Measurements from ENCODE around the gene DCHS2.
"Not testable (repeated sequence)": the region's sequence is repeated elsewhere in the genome, so short reads cannot be mapped to it uniquely, and the experiment has no call there.

The DCHS2 gene

DNA sequence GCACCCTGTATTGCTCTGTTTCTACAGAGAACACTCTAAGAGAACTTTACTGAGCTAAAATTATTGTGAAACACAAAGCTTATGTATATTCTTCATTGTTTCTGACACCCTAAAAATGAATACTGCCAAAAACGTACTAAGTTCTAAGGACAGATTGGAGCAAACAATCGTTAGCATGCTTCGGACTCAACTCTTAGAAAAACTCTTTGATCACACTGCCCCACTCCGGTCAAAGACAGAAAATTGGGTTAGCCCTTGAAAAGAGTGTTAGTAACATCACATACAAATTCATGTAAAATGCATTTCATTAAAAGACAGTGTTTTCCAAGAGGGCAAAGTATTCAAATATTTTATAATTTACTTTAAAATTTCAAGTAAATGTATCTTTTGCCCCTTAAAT, 177.4 kb downstream of the DCHS2 start:
- DNase-seq, result no peak

DNA sequence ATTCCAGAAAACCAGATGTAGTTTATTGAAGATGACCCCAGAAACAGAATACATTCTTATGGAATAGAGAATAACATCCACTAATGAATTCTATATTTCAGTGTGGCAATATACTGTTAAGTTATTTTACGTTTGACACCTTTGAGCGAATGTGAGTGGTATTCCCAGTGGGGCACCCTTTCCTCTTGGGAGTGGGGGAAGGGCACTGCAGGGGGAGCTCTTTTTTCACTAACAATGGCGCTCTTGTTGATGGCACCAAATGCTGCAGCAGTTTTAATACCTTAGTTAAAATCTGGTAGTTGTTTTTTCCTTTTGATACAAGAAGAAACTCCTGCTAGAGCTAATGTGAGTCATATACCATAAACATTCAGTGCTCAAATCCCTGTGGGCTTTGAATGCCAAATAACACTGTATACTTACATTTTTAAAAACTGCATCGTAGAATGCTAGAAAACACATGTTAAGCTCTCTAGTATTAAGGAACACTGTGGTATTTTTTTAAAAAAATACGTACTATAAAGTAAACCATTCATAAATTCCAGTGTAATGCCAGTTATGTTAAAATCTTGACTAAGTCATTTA, 178.5 kb downstream of the DCHS2 start:
- no peak for DNase-seq

DNA sequence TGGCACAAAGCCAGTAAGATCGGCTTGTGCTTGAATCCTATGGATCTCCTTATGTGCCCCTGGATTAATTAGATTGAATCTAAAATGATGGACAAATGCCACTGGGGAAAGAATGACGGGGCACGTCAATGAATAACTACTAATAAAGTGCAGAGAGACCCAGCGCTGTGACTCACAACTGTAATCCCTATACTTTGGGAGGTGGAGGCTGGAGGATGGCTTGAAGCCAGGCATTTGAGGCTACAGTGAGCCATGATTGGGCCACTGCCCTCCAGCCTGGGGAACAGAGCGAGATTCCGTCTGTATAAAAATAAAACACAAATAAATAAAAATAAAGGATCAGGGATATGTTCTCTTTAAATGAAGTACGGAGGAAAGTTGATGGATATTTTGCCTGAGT, 179.4 kb downstream of the DCHS2 start:
- DNase-seq, result no peak

DNA sequence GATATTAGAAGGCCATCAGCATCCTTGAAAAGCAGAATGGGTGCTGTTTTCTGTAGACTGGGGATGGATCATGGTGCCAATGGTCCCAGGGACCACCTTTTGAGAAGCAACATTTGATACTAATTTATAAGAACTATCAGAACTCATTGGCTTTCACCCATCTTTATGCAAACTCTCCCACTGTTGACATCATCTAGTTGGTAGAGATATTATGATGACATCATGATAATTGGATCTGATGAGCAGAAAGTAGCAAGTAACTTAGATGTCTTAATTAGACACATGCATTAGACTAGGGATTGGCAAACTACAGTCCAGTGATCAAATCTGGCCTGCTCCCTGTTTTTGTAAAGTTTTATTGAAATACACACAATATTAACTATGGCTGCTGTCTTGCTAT, 181.0 kb downstream of the DCHS2 start:
- DNase-seq, result no peak

DNA sequence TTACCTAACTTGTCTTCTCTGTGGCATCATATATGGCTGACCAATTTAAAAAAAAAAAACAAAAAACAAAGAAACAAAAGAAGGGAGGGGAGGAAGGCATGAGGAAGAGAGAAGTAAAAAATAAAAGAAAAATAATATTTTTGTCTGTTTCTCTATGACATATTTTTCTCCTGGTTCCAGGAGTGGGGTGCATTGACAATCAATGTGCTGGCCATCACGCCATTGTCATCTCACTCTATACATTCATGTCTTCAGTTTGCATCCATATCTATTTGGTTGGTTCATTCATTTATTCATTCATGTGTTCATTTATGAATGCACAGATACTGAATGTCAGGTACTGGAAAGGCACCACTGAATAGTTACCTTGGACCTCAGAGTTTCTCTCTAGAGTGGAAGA, 183.4 kb downstream of the DCHS2 start:
- DNase-seq, result no peak

DNA sequence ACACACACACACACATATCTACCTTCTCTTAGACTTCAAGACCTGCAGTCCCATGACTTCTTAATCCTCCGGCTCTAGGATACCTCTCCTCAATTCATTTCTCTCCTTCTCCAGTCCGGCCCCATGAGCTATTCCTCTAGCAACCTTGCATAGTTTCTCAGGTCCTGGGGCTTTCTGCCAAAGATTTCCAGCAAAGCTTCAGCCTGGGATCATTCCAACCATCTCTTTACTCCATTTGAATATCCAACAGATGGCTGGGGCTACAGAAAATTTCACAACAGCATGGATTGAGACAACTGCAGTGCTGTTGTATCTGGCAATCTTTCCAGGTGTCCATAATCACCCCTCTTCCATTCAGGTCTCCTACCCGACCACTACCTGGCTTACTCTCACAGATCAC, 184.1 kb downstream of the DCHS2 start:
- no peak for DNase-seq

DNA sequence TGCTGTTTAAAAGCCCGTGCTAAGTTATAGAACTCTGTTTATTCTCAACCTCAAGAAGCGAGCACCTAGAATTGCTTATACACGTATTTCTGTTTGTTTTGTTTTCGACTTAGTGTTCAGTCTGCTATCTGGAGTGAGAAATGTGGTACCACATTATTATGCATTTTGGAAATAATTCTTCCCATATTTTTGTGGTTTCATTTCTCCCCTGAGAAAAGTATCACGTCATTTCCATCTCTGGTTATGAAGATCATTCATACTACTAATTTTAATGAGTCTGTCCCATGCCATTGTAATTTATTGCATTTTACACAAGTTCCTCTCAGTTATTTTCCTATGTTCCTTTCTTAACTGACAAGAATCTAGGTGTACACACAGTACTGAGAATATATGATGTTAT, 186.0 kb downstream of the DCHS2 start:
- no peak for DNase-seq

DNA sequence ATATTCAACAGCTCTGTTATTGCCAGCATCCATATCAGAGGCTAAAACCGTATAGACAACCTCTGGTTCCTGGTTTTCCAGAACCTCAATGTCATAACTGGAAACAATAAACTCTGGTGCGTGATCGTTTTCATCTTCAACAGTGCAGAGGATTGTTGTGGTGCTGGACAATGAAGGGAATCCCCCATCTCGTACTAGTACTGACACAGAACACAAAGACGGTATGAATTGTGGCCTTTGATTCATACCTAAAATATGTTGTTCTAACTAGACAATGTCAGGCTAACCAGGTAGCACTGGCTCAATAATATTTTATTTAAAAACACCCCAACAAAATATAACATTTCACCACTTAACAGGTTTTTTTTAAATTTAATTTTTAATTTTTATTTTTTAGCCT, 186.9 kb downstream of the DCHS2 start:
- no peak for DNase-seq

DNA sequence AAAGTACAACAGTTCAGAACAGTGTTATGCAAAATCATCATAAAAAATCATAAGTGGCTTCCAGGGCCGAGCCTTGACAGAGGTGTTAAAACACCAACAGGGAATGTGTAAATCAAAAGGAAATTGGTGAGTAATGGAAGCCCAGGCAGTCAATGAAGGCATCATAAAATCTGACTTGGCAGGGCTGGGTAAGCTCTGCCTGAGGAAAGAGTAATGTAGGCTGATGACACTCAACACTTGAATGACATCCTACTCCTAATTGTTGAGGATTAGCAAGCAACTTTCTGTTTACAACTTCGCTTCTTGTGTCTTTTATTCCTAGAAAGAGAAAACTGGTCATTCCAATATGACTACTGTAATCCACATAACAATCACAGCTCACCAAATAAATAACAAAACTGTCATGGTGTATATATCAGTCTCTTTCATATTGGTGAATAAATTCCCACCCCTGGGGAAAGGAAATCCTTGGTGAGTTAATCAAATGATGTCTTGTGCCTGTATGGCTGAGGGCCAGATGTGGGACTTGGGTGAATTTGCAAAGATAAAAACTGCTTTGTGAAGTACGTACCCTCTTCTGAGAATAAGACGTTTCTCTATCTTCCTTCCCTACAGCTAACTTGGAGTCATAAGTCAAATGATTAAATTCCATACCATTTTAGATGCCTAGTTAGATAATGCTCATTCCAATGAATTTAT, 196.8 kb downstream of the DCHS2 start:
- DNase-seq, result no peak

DNA sequence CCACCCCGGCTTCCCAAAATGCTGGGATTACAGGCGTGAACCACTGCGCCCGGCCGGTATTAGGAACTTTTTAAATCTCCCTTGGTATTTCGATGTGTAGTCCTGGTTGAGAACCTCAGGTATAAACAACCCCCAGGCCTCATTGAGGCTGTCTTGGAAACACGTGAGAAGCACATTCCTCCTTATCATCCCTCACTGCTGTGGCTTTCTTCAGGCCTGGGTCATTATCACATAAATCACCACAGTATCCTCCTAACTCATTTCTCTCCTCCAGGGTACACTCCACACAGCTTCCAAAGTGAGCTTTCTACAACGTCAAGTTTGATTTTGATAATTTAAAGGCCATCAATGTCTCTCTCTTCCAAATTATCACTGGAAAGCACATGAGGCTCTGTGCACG, 198.2 kb downstream of the DCHS2 start:
- no peak for DNase-seq

DNA sequence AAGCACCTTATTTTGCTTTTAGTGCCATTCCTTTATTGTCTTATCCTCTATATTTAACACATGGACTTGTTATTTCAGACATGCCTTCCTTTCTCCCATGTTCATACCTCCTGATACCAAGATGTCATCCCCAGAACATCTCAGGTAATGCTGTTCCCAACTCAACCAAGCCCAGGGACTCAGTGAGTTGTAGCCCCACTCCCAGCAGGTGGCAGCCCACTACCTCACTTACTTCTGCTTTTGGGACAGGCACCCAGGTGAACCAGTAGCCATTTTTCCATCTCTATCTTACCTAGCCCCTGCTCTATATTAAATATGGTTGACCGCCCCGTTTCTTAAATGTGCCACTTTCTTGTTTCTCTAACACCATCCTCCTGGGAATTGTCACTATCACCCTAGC, 199.0 kb downstream of the DCHS2 start:
- no peak for DNase-seq

DNA sequence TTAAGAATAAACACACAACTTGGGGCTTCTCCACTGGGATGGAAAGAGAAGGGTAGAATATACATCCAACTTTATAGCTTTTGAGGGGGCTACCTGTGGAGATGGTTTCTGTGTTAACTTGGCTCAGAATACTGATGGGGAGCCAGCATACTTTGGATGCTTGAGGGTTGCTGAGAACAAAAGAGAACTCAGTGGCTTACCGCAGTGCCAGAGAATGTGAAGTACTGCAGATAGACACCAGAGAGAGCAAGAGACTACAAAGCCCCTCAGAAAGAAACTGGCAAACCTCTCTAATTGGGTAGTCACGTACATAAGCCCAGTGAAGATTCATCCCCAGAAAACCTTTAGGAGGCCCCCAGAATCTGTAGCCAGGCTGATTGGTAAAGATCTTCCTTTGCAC, 214.4 kb downstream of the DCHS2 start:
- DNase-seq, result no peak

DNA sequence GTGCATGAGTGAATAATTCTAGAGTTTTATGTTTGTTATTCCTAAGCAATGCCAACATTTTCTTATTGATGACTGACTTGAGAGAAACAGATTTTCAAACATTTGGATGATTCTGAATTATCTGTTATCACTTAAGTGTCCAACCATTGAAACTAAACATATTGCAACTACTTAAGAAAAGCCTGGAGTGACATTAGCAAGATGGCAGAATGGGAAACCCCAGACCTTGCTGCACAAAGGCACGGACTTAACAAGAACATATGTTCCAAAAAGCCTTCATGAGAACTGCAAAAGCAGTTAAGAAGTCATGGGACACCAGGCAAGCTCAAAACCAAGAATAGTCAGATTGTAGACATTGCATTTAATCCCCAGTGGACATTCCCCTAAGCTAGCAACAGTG, 215.1 kb downstream of the DCHS2 start:
- DNase-seq, result no peak

DNA sequence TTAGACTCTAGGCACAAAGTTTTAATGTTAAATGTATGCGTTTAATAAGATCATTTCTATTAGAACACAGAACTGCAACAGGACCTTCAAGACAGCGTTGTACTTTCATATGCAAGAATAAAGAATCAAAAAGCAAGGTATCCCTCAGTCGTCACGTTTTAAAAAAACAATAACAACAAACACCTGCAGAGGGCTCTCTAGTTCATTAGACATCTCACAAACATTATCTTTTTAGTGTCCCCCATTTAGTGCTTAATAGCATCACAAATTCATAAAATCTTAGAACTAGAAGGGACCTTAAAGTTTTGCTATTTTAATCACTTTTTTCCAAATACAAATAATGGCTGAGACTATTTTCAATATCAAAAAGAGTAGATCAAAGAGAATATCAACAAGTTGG, 236.6 kb downstream of the DCHS2 start:
- no peak for DNase-seq

DNA sequence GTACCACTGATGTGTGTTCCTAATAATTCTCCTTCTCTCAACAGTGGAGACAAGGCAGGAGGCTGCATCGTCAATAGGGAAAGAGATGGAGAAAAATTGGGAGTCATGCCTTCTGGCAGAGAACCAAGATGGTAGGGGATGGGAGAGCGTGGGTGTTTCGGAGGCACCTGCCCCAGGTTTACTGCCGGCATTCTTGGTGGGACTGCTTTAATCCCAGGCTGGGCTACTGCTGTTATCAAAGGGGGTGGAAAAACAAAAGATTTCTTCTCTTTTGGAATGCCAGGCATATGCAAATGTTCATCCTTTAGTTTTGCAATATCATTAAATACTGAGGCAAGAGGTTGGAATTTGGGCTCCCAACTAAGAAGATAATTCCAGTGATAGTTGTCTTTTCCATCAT, 257.0 kb downstream of the DCHS2 start:
- DNase-seq, result no peak

DNA sequence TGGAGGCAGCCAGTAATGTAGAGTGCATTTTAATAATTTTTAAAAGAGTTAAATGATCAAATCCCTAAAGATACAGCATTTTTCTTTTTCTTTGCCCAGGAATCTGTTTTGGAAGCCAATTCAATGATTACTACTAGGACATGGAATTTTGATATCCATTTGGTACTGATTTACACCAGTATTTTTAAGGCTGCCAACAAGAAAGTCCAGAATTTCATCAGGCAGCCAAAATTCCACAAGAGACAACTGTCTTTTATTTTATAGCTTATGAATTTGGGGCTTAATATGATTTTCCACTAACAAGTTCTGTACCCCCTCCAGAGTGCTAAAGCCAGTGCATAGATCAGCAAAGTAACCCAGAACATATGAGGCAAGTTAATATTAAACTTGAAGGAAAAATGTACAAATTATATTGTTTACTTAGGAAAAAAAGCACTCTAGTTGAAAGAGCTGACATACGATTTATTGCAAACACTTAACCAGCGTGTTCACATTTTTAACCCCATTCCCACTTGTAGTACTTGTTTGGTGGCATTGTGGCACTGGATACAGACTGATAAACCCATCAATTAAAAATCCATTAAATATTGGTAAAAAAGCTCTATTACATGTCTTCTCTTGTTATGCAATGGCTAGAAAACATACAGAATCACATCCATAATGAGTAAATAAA, 259.7 kb downstream of the DCHS2 start:
- no peak for DNase-seq

DNA sequence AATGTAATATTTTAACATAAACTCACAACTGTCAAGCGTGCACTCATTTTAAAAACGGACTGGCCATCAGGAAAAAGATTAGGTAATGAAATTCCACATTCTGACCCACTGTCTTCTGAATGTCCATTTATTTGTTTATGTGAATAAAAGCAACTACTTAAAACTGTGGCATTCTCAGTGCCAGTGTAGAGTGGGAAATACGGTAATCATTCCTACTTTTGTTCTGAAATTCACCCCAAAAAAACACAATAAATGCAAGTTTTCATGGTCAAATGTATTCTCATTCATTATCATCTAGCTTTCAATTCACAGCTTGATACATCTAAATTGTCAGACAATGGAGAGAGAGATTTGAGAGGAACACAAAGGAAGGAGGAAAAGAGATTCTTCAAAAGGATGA, 260.9 kb downstream of the DCHS2 start:
- DNase-seq, result no peak

DNA sequence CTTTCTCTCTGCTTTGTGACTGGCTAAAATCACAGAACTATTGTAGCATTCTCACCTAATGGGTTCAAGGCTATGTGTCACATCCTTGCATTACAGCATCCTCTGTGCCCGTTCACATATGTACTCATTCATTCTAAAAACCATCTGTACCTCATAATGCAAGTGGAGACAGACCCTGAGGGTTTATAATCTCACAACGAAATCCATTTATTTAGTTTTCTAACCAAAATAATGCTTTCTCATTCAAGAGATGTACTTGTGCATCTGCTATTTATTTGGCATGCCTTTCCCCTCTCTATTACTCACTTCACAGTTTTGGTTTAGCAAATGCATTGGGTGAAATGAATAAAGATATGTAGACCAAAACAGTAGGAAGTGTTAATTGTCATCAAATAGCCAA, 261.5 kb downstream of the DCHS2 start:
- DNase-seq, result no peak

DNA sequence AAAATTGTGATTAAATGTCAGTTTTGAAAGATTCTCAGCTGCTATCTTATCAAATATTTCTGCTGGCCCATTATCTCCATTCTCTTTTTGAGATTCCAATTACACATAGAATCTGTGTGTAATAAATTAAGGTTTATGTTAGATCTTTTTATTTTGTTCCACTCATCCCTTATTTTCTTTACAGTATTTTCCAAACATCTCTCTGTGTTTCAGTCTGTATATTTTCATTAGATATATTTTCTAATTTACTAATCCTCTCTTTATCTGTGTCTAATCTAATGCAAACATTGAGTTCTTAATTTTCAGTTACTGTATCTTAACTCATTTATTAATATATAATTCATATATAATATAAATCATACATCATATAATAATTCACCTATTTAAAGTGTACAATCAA, 268.7 kb downstream of the DCHS2 start:
- DNase-seq, result no peak

DNA sequence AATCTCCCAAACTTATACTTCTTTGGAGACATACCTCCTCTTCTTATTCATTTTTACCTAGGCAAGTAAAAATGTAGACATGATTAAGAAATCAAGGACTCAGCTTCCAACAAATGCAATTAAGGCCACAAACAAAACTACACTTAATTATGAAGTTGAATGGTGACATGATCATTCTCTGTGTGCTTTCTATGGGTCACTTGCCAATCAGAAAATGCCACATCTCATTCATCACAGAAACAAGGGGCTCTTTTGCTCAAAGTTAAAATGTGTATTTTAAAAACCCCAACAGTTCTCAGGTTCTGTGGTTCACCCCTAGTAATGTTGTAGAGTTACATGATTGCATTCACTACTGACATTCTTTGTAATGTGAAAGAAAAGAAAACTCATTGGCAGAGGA, 273.5 kb downstream of the DCHS2 start:
- no peak for DNase-seq

DNA sequence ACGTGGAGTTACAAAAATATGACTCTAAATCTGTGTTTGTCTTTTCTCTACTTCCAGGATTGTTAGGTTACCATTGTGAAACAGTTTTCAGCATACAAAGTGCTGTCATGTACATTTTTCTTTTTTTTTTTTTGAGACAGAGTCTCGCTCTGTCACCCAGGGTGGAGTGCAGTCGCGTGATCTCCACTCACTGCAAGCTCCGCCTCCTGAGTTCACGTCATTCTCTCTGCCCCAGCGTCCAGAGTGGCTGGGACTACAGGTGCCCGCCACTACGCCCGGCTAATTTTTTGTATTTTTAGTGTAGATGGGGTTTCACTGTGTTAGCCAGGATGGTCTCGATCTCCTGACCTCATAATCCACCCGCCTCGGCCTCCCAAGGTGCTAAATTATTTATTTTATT, 274.2 kb downstream of the DCHS2 start:
- not testable (repeated sequence) for DNase-seq

DNA sequence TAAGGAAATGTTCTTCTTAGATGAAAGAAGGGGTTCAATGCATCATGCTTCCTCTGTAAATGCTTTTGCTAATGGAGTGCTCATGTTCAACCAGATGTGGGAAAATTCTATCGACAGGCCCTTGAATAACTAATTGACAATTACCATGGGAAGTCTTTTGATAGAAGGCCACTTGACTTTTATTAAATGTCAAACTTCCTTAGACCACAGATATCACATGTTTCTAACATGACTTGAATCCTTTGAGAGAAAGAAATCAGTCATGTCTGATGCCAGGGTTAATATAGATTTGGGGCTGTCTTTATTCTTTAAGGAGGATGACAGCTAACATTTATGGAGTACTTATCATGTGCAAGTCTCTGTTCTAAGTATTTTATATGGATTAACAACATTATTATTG, 280.1 kb downstream of the DCHS2 start:
- no peak for DNase-seq

DNA sequence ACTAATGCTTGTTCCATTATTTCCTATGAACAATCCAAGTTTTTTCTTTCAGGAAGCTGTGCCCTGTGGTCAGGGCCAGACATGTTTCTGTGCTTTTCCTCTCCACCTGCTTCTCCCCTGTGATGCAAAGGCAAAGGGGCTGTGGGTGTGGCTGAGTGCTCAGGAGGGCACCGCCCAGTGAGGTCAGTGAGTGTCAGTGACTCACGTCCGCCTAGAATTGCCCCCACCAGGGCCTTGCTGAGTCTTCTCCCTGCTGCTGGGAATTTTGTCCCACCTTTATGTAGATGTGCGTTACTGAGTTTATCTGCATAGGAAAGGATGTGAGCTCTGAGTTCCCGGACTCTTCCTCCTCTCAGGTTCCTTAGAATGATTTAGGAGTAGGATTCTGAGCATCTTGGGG, 283.2 kb downstream of the DCHS2 start:
- no peak for DNase-seq

DNA sequence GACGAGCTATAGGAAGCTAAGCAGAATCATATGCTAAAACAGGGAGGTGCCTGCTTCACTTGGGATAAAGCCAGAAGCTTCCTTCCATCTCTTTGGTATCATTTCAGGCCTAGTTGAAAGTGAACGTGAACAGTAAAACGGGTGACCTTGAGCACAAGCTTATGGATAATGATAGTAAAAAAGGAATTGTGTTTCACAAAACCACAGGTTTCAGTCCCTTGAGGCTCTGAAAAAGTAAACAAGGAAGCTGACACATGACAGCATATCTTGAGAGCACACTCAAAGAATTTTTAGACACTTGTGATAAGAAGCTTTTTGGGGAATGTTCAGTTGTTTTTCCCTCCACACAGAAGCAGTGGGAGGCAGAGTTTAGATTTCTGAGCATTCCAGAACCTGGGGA, 286.1 kb downstream of the DCHS2 start:
- no peak for DNase-seq

DNA sequence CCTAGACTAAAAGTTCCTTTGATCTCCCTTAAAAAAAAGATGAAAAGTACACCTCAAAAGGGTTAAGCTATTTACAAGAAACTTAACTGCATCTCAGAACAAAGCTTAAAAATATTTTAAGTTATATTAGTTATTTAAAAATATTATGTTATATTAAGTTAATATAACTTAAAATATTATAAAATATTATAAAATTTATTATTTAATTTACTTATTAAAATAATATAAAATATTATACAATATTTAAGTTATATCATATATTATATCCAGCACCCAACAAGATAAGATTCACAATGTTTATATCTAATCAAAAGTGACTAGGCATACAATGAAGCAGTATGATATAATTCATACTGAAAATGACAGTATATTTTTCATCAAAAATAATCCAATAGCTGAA, 296.9 kb downstream of the DCHS2 start:
- no peak for DNase-seq

All from stimulated activated CD4-positive, alpha-beta T cell treated with anti-CD3 and anti-CD28 coated beads, Interleukin-2, amount 100 ng/mL, for 24 hours (primary cell).